PC-9 (cell line): Measurements from ENCODE around the gene APOM. TPM values are rescaled to one million over a fixed set of nuclear protein-coding genes. Genes with fewer than 3 reads are reported as not detected.

ENCODE experiments used
- BruUV-seq: library from RNA; stranded (reverse); fragments of 400-500 nt; replicated peaks from 2 replicates; lab custom pipeline; 2021; lab: Mats Ljungman, UMichigan
- CTCF ChIA-PET: fragments of 300-600 bp; sonication (Branson Sonifier 250); formaldehyde crosslinking; loops from one replicate; lab custom pipeline; 2022; ENCODE audit warnings: antibody characterized with exemption; lab: Charles Lee
- POLR2A ChIA-PET: fragments of 300-600 bp; sonication (Branson Sonifier 250); formaldehyde crosslinking; loops from one replicate; lab custom pipeline; 2022; ENCODE audit warnings: antibody characterized with exemption; ENCODE audit not compliant: unreplicated experiment; lab: Charles Lee
- DNase-seq, 2 experiments: peaks; one replicate each; pipeline versions ENCODE4 v3.0.0 to v3.0.0-alpha.2; 2015 to 2022; ENCODE audit warnings: mixed read lengths in 1 of 2
- H2AFZ ChIP-seq: fragments of 200-600 bp; sonication (generic); 2 replicates; pipeline ENCODE4 v1.8.1; 2017; ENCODE audit warnings: antibody characterized with exemption
- H3F3A ChIP-seq: fragments of 200-600 bp; sonication (generic); 2 replicates; pipeline ENCODE4 v1.8.1; 2017; ENCODE audit warnings: antibody characterized with exemption, mild to moderate bottlenecking, low read depth; ENCODE audit not compliant: insufficient read depth
- H3K27ac ChIP-seq: fragments of 200-600 bp; sonication (generic); 2 replicates; pipeline ENCODE4 v1.6.1; 2016; ENCODE audit warnings: mixed run types
- H3K27me3 ChIP-seq: fragments of 200-600 bp; sonication (generic); 2 replicates; pipeline ENCODE4 v1.6.1; 2016; ENCODE audit warnings: low read depth, mixed run types; ENCODE audit not compliant: insufficient read depth
- H3K36me3 ChIP-seq: fragments of 200-600 bp; sonication (generic); 2 replicates; pipeline ENCODE4 v1.6.1; 2016; ENCODE audit warnings: low read depth, mixed run types
- H3K4me1 ChIP-seq: fragments of 200-600 bp; sonication (generic); replicated peaks from 2 replicates; pipeline ENCODE4 v1.6.1; 2016; ENCODE audit warnings: mixed run types; ENCODE audit not compliant: insufficient read depth
- H3K4me2 ChIP-seq: fragments of 200-600 bp; sonication (generic); 2 replicates; pipeline ENCODE4 v1.6.1; 2017; ENCODE audit warnings: mixed run types
- H3K4me3 ChIP-seq: fragments of 200-600 bp; sonication (generic); 2 replicates; pipeline ENCODE4 v1.6.1; 2016; ENCODE audit warnings: mixed run types
- H3K79me2 ChIP-seq: fragments of 200-600 bp; sonication (generic); 2 replicates; pipeline ENCODE4 v1.6.1; 2017; ENCODE audit warnings: low read depth, mixed run types
- H3K9me2 ChIP-seq: fragments of 200-600 bp; sonication (generic); 2 replicates; pipeline ENCODE4 v1.8.1; 2017; ENCODE audit warnings: mild to moderate bottlenecking; ENCODE audit not compliant: insufficient read depth
- H3K9me3 ChIP-seq: fragments of 200-600 bp; sonication (generic); 2 replicates; pipeline ENCODE4 v1.8.1; 2016; ENCODE audit warnings: low read depth; ENCODE audit not compliant: insufficient read depth
- H4K20me1 ChIP-seq: fragments of 200-600 bp; sonication (generic); 2 replicates; pipeline ENCODE4 v1.8.1; 2017; ENCODE audit not compliant: insufficient read depth
- CTCF ChIP-seq: fragments of 200-600 bp; sonication (generic); conservative IDR thresholded peaks from 2 replicates; pipeline ENCODE4 v1.6.1; 2017; ENCODE audit warnings: mixed run types, antibody characterized with exemption, mild to moderate bottlenecking, moderate library complexity
- EZH2 ChIP-seq: fragments of 200-600 bp; sonication (generic); IDR thresholded peaks from 2 replicates; pipeline ENCODE4 v1.8.0; 2017; ENCODE audit warnings: antibody characterized with exemption, low read depth
- intact Hi-C: fragments of 100-400 bp; cut with micrococcal nuclease; formaldehyde crosslinking; loops from one replicate; pipeline ENCODE4 v1.10.0; 2022; ENCODE audit not compliant: unreplicated experiment
- total RNA-seq: library from RNA; stranded (reverse); gene quantifications from 2 replicates; pipeline ENCODE4 v1.2.3, GENCODE V29; 2021

The APOM gene
- total RNA-seq, 1 experiment from 2014 or later, result 2.9 TPM

GRCh38 chr6:31689249-31690110 lies 33.8 kb downstream of the APOM start:
- POLR2A ChIA-PET, result no interaction called here

GRCh38 chr6:31690231-31691077 lies 34.8 kb downstream of the APOM start:
- H3K4me2 ChIP-seq, result no peak overlapping the region

More at GRCh38 chr6:31689249-31690110, 33.8 kb downstream of the APOM start:
- Histone ChIP-seq H3K9me3 (no peaks in the 10 kb centered on the region), H3K36me3 (no peaks in the 10 kb centered on the region), H3K4me1 (no peaks in the 10 kb centered on the region; the same call in 1 of the 2 replicates), H3K27ac (no peak overlapping the region), H3F3A (no peaks in the 10 kb centered on the region; the same call in 1 of the 2 replicates), H3K4me2 (no peak overlapping the region), H4K20me1 (no peaks in the 10 kb centered on the region), H3K9me2 (no peaks in the 10 kb centered on the region), H3K79me2 (no peaks in the 10 kb centered on the region), H3K27me3 (no peaks in the 10 kb centered on the region), H2AFZ (no peak overlapping the region), H3K4me3 (no peak overlapping the region)
- CTCF ChIA-PET, result no interaction called here
- no TSS peak for BruUV-seq
- TF ChIP-seq EZH2 (no peak), CTCF (peak; percentile 47; the same call in 1 of the 2 replicates)
- intact Hi-C loops, result loop anchor here (10.0 kb wide), 1 partner anchor 185 kb away; the partner anchor contains the start of gene SLC44A4
- DNase-seq, result no peak

More at GRCh38 chr6:31690231-31691077, 34.8 kb downstream of the APOM start:
- H3K27ac ChIP-seq, result no peak overlapping the region
- no peaks in the 10 kb centered on the region for H3K27me3 ChIP-seq
- H3K4me3 ChIP-seq, result no peak overlapping the region
- no peaks in the 10 kb centered on the region for H3K36me3 ChIP-seq
- H4K20me1 ChIP-seq, result no peaks in the 10 kb centered on the region
- H2AFZ ChIP-seq, result no peak overlapping the region
- no peaks in the 10 kb centered on the region; the same call in 1 of the 2 replicates for H3K4me1 ChIP-seq
- intact Hi-C loops, result no loop called here
- no peak for TF ChIP-seq CTCF
- no peak for TF ChIP-seq EZH2
- peak in 1 of 2 experiments; percentile 20 for DNase-seq
- CTCF ChIA-PET, result interaction anchor here (0.5 kb wide), 1 partner anchor 231 kb away, joined by 3 read pairs; no protein-coding TSS in a partner anchor
- H3K9me3 ChIP-seq, result no peaks in the 10 kb centered on the region
- POLR2A ChIA-PET, result interaction anchor here (0.7 kb wide), 1 partner anchor 9 kb away, joined by 3 read pairs; no protein-coding TSS in a partner anchor
- BruUV-seq, result TSS peak; percentile 50
- H3F3A ChIP-seq, result no peaks in the 10 kb centered on the region; the same call in 1 of the 2 replicates
- H3K9me2 ChIP-seq, result no peaks in the 10 kb centered on the region
- no peaks in the 10 kb centered on the region for H3K79me2 ChIP-seq
